SK-N-MC (cell line): ENCODE results near the gene CCNT2.

Source experiments
- EZH2 ChIP-seq: fragments of 200-600 bp; sonication (generic); IDR thresholded peaks from one replicate; pipeline ENCODE4 v1.6.1; 2017; ENCODE audit warnings: antibody characterized with exemption
- FOXP2 ChIP-seq: optimal IDR thresholded peaks from 2 replicates; pipeline ENCODE3; 2011; ENCODE audit warnings: mild to moderate bottlenecking, moderate library complexity; ENCODE audit not compliant: insufficient read depth; ENCODE audit errors: extremely low read length, control extremely low read depth
- POLR2AphosphoS5 ChIP-seq: IDR thresholded peaks from 2 replicates; pipeline ENCODE4 v1.6.1; 2012; ENCODE audit warnings: mild to moderate bottlenecking, low read depth, low read length, borderline replicate concordance

DNA sequence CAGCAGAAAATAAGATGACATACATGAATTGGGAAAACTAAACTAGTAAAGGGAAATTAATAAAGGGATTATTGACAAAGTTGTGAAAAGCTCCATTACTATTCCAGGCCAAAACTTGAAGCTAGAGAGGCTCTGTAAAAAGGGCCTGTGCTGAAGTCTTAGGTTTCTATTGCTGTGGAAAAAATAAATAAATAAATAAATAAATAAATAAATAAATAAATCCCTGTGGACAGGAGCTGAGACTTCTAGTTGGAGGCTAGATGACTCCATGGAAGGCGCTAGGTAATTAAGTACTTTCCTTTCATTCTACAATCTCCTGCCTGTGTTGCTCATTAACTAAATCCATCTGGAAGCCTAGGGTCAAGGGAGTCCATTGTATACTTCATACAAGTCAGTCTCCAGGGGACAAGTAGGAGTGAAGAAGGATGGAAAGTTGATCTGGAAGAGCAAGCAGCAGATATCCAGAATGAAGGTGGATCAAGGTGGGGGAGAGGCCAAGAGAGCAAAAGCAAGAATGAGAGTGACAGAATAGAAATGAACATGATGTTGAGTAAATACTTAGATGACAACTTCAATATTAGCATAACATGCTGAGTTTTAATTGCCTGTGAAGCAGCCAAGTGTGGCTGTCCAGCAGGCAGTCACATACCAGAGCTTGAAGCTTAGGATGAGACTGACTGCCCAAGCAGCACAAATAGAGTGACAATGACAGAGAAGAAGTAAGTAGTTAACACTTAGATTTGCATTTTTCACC, 26.2 kb upstream of the CCNT2 start:
- TF ChIP-seq POLR2AphosphoS5 (no peak), EZH2 (no peak), FOXP2 (no peak)
